Neural progenitor cell (in vitro differentiated cells): Measurements from ENCODE around the gene ZBED1.

Experiments used
- CTCF ChIP-seq: fragments of 200-600 bp; sonication (generic); IDR thresholded peaks from 2 replicates; pipeline ENCODE4 v1.5.1; 2017; ENCODE audit warnings: antibody characterized with exemption, mild to moderate bottlenecking
- EZH2phosphoT487 ChIP-seq: fragments of 200-600 bp; sonication (generic); IDR thresholded peaks from 2 replicates; pipeline ENCODE4 v1.6.1; 2017; ENCODE audit warnings: antibody characterized with exemption

GRCh38 chrX:2478546-2479419 is 22.0 kb downstream of the ZBED1 start:
- TF ChIP-seq CTCF = no peak
- TF ChIP-seq EZH2phosphoT487 = no peak
